Stomach smooth muscle (tissue), 2 donors: ENCODE data around the gene TM9SF1.
"Not testable (repeated sequence)": the region's sequence is repeated elsewhere in the genome, so short reads cannot be mapped to it uniquely, and the experiment has no call there.

ENCODE experiments used
- H3K27ac ChIP-seq: one replicate; pipeline ENCODE4 v1.7.0; 2013; ENCODE audit warnings: mild to moderate bottlenecking, low read length, inconsistent platforms
- H3K27me3 ChIP-seq, 2 donors: one replicate each; pipeline ENCODE4 v1.7.0; 2013; ENCODE audit warnings: low read length in 2 of 2; ENCODE audit not compliant: insufficient read depth in 2 of 2, control insufficient read depth in 1 of 2
- H3K36me3 ChIP-seq, 2 donors: one replicate each; pipeline ENCODE4 v1.7.0; 2013; ENCODE audit warnings: low read length in 2 of 2; ENCODE audit not compliant: control insufficient read depth in 2 of 2, insufficient read depth in 2 of 2
- H3K4me1 ChIP-seq: one replicate; pipeline ENCODE4 v1.7.0; 2013; ENCODE audit warnings: low read length; ENCODE audit not compliant: control insufficient read depth, insufficient read depth
- H3K4me3 ChIP-seq, 2 donors: one replicate each; pipeline ENCODE4 v1.7.0; 2013; ENCODE audit warnings: low read length in 2 of 2
- H3K9ac ChIP-seq, 2 donors: one replicate each; pipeline ENCODE4 v1.7.0; 2013; ENCODE audit warnings: low read length in 2 of 2, mild to moderate bottlenecking in 1 of 2
- H3K9me3 ChIP-seq, 2 donors: one replicate each; pipeline ENCODE4 v1.7.0; 2013; ENCODE audit warnings: low read length in 2 of 2; ENCODE audit not compliant: control insufficient read depth in 2 of 2
- donor health status: healthy.
- donor health status: Pancreatic carcinoma.

Gene TM9SF1

DNA sequence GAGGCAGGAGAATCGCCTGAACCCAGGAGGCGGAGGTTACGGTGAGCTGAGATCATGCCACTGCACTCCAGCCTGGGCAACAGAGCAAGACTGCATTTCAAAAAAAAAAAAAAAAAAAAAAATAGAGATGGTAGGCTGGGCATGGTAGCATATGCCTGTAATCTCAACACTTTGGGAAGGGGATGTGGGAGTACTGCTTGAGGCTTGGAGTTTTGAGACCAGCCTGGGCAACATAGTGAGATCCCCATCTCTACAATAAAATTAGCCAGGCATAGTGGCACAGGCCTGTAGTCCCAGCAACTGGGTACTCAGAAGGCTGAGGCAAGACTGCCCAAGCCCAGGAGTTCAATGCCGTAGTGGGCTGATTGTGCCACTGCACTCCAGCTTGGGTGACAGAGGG, 27.7 kb upstream of the TM9SF1 start:
- H3K9me3 ChIP-seq, H3K27me3 ChIP-seq, H3K27ac ChIP-seq, H3K4me3 ChIP-seq, H3K4me1 ChIP-seq, H3K9ac ChIP-seq, H3K36me3 ChIP-seq: not testable (repeated sequence)

GRCh38 chr14:24219521-24219920, 24.3 kb upstream of the TM9SF1 start:
- Histone ChIP-seq H3K4me1 (peaks cover 14% of the 10 kb centered on the region), H3K27ac (no peak overlapping the region), H3K9ac (no peak overlapping the region), H3K36me3 (peaks cover 4 to 7% of the 10 kb centered on the region in 2 donors), H3K27me3 (no peaks in the 10 kb centered on the region), H3K9me3 (no peaks in the 10 kb centered on the region), H3K4me3 (no peak overlapping the region)

DNA sequence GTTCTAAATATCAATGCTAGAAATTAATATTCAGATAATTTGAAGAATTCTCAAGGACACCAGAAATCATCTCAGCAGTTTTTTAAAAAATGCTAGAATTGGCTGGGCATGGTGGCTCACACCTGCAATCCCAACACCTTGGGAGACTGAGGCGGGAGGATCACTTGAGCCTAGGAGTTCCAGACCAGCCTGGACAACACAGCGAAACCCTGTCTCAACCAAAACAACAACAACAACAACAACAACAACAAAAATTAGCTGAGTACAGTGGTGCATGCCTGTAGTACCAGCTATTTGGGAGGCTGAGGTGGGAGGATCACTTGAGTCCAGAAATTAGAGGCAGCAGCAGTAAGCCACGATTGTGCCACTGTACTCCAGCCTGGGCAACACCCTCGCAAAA, 23.8 kb upstream of the TM9SF1 start:
- H3K27ac ChIP-seq, result no peak overlapping the region
- H3K4me3 ChIP-seq, result no peak overlapping the region
- no peaks in the 10 kb centered on the region for H3K9me3 ChIP-seq
- H3K9ac ChIP-seq, result no peak overlapping the region
- H3K27me3 ChIP-seq, result no peaks in the 10 kb centered on the region
- H3K36me3 ChIP-seq, result peaks cover 4 to 7% of the 10 kb centered on the region in 2 donors
- H3K4me1 ChIP-seq, result peaks cover 18% of the 10 kb centered on the region

DNA sequence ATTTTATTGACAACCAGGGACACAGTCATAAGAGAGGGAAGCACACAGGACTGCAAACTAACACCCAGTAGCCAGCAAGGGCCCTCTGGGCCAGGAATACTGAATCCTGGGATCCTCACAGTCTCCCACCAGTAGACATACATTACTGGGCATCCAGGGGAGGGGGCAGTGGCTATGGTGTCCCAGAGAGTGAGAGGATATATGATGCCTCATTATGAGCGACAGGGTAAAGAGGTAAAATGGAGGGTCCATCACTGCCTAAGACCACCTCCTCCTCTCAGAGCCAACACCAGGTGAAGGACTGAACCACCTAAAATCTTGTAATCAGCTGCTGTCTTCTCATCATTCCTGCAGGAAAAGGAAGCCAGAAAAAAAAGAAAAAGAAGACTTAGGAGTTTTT, 21.6 kb upstream of the TM9SF1 start:
- H3K9ac ChIP-seq, H3K27me3 ChIP-seq, H3K36me3 ChIP-seq, H3K27ac ChIP-seq, H3K9me3 ChIP-seq, H3K4me3 ChIP-seq: not testable (repeated sequence)
- H3K4me1 ChIP-seq, result peaks cover 24% of the 10 kb centered on the region

GRCh38 chr14:24216345-24216699, 21.1 kb upstream of the TM9SF1 start:
- Histone ChIP-seq H3K4me1 (peaks cover 24% of the 10 kb centered on the region), H3K9ac (peak overlapping the region; percentile 79 to 97), H3K36me3 (peaks cover 6 to 9% of the 10 kb centered on the region in 2 donors), H3K27ac (peak overlapping the region; percentile 91), H3K9me3 (no peaks in the 10 kb centered on the region), H3K27me3 (no peaks in the 10 kb centered on the region), H3K4me3 (peak overlapping the region; percentile 80 to 97)

DNA sequence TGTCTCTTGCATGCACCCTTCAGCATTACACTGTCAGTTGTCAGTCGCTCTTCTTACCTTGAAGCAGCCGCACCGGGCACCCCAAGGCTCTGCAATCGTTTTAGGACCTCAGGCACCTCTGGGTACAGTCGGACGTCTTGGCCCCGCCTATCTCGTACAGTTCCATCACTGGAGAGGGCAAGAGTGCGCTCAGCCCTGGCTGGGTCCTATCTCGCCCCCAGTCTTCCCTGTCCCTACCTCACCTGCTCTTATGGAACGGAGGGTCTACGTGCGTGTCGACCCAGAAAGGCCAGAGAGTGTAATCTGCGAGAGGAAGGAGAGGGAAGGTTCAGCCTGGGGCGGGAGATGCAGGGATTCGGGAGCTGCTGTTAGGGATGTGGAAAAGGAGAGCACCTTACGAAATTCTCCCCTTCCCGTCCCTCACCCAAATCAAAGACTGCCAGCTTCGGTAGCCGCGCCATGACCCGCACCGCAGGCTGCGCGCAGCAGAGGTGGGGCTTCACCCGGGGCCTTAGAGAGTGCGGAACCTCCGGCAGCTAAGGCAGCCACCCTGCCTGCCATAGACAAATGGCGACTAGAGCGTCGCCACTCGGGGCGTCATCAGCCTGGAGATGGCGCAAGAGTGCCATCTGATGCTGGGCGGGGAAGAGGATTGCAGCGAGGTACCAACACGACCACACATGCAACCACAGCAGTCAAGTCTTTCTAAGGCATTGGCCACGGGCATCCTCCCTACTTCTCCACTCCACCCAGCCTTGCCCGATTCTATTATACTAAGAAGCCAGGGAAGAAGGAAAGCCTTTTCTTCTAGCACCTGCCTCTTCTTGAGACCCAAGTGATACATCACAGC, 20.5 kb upstream of the TM9SF1 start, which contains the start of gene MDP1:
Gene MDP1, minus strand, starts transcription at position 572 of the 850 bp plus-strand sequence. Its CDS starts 111 bp downstream, at position 461.
- Histone ChIP-seq H3K27me3 (no peaks in the 10 kb centered on the region), H3K4me3 (peak within 1 kb of the TSS; percentile 80 to 97), H3K9me3 (no peaks in the 10 kb centered on the region), H3K36me3 (peaks cover 9 to 13% of the 10 kb centered on the region in 2 donors), H3K9ac (peak within 1 kb of the TSS; percentile 79 to 97), H3K4me1 (peaks cover 24% of the 10 kb centered on the region), H3K27ac (peak within 1 kb of the TSS; percentile 91)

DNA sequence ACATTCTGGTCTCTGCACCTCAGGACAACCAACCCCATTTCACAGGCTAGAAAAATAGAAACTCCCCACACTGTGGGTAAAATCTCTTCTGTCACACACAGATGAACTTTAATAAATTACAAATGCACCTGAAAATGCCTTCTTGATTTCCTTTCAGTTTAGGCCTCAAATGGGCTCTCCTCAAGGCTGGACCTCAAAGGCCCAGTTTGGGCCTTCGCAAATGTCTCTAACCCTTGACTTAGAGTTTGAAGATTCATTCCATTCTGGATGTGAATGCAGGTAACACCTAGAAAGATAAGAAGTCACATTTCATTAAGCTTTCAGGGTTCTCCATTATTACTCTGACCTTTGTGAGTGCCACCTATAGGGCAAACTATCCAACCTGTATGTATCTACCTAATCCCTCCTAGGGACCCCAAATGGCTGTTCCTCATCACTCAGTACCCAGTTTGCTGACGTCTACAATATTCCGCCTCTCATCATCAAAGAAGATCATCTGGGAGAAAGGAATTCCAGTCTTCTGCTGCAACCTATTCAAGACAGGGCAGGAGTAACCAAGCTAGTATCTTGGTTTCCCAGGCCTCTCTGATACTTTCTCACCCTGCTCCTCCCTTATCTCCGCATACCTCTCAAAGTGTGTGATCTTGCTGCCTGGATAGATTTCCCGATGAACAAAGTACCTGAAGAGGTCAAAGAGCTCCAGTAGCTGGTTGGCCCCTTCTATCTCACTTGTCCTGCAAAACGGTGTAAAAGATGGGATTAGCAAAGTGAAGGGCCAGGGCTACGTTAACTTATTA, 18.8 kb upstream of the TM9SF1 start:
- peak overlapping the region; percentile 67 to 93 for H3K4me3 ChIP-seq
- H3K4me1 ChIP-seq, result peaks cover 24% of the 10 kb centered on the region
- no peaks in the 10 kb centered on the region for H3K9me3 ChIP-seq
- H3K9ac ChIP-seq, result peak overlapping the region; percentile 84 to 86
- H3K27me3 ChIP-seq, result no peaks in the 10 kb centered on the region
- H3K36me3 ChIP-seq, result peaks cover 23 to 28% of the 10 kb centered on the region in 2 donors
- peak overlapping the region; percentile 94 for H3K27ac ChIP-seq

GRCh38 chr14:24212924-24213865, 18.0 kb upstream of the TM9SF1 start, which contains the start of gene CHMP4A:
Gene CHMP4A (minus strand): TSS chr14:24213488. CDS start chr14:24213439, 49 bp downstream.
- no peaks in the 10 kb centered on the region for H3K9me3 ChIP-seq
- H3K4me1 ChIP-seq, result peaks cover 24% of the 10 kb centered on the region
- peak within 1 kb of the TSS; percentile 67 to 93 for H3K4me3 ChIP-seq
- H3K36me3 ChIP-seq, result peaks cover 21 to 30% of the 10 kb centered on the region in 2 donors
- peak within 1 kb of the TSS; percentile 84 to 86 for H3K9ac ChIP-seq
- H3K27me3 ChIP-seq, result no peaks in the 10 kb centered on the region
- H3K27ac ChIP-seq, result peak within 1 kb of the TSS; percentile 94

DNA sequence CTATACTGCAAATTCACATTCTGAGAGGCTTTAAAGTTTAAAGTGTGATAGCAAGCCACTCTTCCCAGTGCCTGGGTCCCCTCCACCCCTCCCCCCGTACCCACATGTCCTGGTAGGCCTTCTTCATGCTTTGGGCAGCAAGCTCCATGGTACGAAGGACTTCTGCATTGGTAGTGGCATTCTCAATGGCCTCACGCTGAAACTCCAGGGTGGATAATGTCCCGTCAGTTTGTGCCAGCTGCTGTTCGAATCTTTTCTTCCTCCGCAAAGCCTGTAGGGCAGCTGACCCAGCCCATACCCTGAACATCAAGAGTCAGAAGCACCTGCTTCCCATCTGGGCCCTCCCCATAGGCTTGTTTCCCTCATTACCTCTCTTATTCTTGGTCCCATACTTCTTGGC, 16.1 kb upstream of the TM9SF1 start:
- H3K27ac ChIP-seq, result no peak overlapping the region
- H3K27me3 ChIP-seq, result no peaks in the 10 kb centered on the region
- peaks cover 29 to 42% of the 10 kb centered on the region in 2 donors for H3K36me3 ChIP-seq
- H3K4me1 ChIP-seq, result peaks cover 24% of the 10 kb centered on the region
- no peaks in the 10 kb centered on the region for H3K9me3 ChIP-seq
- no peak overlapping the region for H3K9ac ChIP-seq
- H3K4me3 ChIP-seq, result no peak overlapping the region

DNA sequence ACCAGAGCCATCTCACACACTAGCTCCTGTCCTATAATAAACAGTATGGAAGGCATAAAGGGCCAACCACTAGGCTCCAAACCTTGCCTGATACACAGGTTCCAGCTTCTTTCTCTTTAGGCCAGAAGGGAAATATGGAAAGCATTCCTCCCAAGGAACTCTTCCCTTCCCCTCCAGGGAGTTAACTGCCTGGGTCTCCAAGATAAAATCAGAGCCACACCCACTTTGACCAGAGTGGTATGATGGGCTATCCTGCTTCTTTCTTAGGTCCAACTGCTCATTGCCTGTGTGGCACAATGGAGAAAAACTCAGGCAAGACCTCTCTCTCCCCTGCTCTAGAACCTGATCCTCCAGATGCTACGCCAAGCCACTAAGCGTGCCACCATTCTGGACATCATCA, 12.4 kb upstream of the TM9SF1 start:
- Histone ChIP-seq H3K27ac (no peak overlapping the region), H3K36me3 (peaks cover 35 to 50% of the 10 kb centered on the region in 2 donors), H3K9ac (no peak overlapping the region), H3K4me1 (no peaks in the 10 kb centered on the region), H3K27me3 (no peaks in the 10 kb centered on the region), H3K4me3 (no peak overlapping the region), H3K9me3 (no peaks in the 10 kb centered on the region)
